ENCODE measurements around the gene RDX. TPM values are rescaled to one million over a fixed set of nuclear protein-coding genes. Genes with fewer than 3 reads are reported as not detected.

Gene RDX
- total RNA-seq, 1 donor from 2014 or later: 225 TPM

DNA sequence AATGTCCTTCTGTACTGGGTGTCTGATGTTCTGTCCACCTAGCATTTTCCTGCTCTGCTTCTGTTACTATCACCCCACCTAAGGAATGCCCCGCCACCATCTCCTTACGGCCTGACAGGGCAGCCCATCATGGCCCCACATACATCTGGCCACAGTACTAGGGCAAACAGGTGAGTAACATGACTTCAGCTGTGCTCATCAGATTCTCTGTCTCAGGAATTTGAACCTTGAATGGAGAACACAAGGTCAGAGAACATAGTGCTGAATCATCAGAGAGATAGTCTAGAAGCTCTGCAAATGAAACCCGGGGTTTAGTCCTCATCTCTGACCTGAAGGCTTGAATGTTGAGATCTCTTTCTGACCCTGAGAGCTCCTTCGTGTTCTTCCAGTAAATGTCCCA lies 170.8 kb downstream of the RDX start:
- H3K9me3 Mint-ChIP-seq (ENCODE audit: unreplicated experiment): no peaks in the 10 kb centered on the region
- TF ChIP-seq, protein P1, sequence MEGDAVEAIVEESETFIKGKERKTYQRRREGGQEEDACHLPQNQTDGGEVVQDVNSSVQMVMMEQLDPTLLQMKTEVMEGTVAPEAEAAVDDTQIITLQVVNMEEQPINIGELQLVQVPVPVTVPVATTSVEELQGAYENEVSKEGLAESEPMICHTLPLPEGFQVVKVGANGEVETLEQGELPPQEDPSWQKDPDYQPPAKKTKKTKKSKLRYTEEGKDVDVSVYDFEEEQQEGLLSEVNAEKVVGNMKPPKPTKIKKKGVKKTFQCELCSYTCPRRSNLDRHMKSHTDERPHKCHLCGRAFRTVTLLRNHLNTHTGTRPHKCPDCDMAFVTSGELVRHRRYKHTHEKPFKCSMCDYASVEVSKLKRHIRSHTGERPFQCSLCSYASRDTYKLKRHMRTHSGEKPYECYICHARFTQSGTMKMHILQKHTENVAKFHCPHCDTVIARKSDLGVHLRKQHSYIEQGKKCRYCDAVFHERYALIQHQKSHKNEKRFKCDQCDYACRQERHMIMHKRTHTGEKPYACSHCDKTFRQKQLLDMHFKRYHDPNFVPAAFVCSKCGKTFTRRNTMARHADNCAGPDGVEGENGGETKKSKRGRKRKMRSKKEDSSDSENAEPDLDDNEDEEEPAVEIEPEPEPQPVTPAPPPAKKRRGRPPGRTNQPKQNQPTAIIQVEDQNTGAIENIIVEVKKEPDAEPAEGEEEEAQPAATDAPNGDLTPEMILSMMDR (IDR thresholded peaks at IDR 0.05; ENCODE audit: unreplicated experiment): no peak
- no peaks in the 10 kb centered on the region for H3K27me3 Mint-ChIP-seq (ENCODE audit: unreplicated experiment)
- H3K27ac Mint-ChIP-seq (ENCODE audit: unreplicated experiment): no peak overlapping the region
- H3K36me3 Mint-ChIP-seq (ENCODE audit: low read depth, unreplicated experiment): no peaks in the 10 kb centered on the region
- H3K4me1 Mint-ChIP-seq (ENCODE audit: unreplicated experiment): no peaks in the 10 kb centered on the region
- H3K4me3 Mint-ChIP-seq (ENCODE audit: unreplicated experiment): no peak overlapping the region
- no peak for DNase-seq (ENCODE audit: low spot score)

Other genes starting within 250 kb of the RDX start
- gene ZC3H12C, start 203.2 kb downstream of the RDX start, total RNA-seq (ENCODE audit: unreplicated experiment): 6.4 TPM
- 14.3 TPM for gene FDX1, start 133.3 kb upstream of the RDX start, total RNA-seq (ENCODE audit: unreplicated experiment)

Data from endothelial cell (in vitro differentiated cells).